CMK (cell line): ENCODE measurements around the gene ZNF175.

ENCODE experiments used
- DNase-seq: peaks from one replicate; pipeline ENCODE4 v3.0.0-alpha.2; 2010; ENCODE audit warnings: low read depth

ZNF175 gene

DNA sequence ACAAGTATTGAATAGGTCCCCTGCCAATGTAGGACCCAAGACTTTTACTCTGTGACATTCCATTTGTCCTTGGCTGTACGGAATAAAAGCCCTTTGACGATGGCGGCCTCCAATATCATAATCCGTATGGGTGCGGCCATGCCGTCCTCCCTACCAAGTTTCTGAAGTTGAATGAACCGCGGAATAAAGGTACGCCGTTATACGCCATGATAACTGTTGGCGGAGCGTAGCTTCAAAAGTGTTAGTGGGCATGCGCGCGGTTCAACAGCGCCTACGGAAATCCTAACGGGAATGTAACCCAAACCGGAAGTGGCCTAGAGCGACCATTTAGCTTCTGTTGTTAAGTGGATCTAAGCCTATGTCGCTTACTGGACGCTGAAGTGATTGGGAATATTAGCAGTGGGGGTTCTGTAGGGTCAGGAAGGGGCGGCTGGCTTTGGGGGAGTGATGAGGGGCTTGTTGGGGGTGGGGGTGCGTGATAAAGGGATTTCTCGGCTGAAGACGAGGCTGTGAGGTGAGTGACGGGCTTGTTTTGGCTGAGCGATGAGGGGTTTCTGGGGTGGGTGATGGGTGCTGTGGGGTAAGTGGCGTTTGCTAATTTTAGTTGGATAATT lies at the start of gene ZNF175:
ZNF175 (plus strand) TSS at position 322 of the 614 bp plus-strand sequence. CDS start 2,047 bp downstream, outside the sequence.
- peak; percentile 97 for DNase-seq

DNA sequence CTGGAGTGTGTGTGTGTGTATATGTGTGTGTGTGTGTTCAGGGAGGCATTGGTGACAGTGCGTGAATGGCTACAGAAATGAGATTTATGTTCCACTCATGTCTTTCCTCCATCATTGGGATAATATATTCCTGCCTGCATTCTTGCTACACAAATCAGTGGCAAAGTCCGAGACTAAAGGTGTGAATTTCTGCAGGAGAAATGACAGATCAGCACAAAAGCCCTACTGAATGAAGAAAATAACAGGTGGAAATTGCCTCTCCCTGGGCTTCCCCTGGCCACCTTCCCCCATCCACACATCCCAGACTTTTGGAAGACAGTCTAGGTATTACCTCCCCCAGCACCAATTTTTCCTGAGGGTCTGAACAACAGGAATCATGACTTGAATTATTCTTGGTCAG lies 49.7 kb upstream of the ZNF175 start:
- no peak for DNase-seq

DNA sequence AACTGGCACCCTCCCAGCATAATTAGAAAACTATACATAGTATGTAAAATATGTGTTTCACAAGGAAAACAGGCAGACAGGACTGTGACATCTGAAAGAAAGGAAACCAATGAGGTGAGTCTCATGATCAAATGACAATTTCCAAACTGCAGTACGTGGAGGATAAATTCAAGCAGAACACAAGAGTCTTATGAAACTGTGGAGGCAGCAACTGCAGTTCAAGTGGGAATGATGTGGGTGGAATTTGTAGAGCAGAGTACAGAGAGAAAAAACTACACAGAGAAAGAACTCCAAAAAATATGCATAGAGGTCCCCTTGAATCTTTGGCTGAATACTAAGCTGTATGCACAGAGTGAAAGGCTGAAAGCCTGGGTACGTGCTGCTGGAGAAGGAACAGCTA lies 49.3 kb upstream of the ZNF175 start:
- DNase-seq: no peak

DNA sequence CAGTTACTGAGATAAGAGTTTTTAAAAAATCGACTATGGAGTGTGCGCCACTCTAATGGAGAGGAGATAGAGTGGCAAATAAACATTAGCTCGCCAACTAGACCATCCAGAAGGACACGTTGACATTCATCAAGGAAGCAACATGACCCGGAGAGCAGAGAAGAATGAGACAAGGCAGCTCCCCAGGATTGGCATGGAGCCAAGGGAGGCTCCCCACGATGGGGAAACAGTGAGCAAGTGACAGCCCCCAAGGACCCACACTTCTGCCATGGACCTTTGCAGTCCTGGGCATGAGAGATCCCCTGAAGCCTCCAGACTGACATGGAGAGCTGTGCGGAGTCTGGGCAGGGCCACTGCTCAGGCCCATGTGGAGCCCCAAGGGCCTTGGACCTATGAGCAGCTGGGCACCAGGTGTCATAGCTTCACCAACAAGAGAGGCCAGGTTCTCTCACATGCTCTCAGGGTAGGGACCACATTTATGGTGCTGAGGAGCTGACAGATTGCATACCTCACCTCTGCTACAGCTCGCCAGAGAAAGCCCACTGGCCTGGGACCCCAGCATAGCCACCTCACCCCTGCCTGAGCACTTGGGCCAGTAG lies 46.3 kb upstream of the ZNF175 start:
- DNase-seq: no peak

DNA sequence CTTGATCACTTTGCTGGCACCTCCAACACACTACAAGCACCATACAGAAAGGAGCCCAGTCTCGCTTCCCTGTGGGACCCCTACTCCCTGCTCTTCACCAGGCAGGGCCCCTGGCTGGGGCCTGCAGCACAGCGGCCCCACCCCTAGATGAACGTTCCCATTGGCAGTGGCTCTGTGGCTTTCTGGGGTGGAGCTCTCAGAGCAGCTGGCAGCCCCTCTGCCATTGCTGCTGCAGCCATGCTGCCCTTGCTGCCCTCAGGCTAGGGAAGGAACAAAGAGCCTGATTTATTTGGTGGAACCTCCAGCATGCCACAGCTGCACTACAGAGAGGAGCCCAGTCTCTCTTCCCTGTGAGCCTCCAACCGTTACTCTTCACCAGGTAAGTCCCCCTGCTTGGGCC lies 45.4 kb upstream of the ZNF175 start:
- no peak for DNase-seq

DNA sequence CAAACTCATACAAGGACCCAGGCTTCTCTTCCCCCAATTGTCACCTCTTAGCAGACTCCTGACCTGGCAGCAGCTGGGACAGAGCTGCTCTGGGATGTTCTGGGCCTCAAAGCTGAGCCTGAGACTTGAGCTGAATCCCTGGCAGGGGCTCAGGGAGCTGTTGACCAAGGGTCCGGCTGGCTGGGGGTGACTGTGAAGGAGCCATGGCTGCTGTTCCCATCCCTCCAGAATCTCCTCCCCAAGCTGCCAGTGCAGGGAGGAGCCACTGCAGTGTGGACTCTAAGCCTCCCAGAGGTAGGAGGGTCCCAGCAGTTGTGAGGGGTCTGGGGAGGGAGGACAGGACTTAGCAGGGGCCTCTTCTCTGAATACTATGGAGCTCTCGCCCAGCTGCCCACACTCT lies 41.8 kb upstream of the ZNF175 start:
- DNase-seq: no peak

DNA sequence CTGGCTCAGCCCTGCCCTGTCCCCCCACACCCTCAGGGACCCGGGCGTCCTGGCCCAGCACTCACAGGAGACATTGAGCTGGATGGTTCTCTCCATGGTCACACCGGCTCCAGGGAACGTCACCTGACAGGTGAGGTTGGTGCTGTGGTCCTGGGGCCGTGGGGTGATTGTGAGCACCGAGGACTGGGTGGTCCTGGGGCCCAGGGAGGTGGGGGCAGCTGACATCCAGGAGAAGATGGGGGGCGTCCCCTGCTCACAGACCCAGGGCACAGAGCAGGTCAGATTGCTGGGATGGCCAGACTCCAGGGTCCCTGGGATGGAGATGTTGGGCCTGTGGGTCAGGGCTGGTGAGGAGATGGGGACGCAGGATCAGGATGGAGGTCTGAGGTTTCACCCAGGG lies 40.5 kb upstream of the ZNF175 start:
- no peak for DNase-seq

DNA sequence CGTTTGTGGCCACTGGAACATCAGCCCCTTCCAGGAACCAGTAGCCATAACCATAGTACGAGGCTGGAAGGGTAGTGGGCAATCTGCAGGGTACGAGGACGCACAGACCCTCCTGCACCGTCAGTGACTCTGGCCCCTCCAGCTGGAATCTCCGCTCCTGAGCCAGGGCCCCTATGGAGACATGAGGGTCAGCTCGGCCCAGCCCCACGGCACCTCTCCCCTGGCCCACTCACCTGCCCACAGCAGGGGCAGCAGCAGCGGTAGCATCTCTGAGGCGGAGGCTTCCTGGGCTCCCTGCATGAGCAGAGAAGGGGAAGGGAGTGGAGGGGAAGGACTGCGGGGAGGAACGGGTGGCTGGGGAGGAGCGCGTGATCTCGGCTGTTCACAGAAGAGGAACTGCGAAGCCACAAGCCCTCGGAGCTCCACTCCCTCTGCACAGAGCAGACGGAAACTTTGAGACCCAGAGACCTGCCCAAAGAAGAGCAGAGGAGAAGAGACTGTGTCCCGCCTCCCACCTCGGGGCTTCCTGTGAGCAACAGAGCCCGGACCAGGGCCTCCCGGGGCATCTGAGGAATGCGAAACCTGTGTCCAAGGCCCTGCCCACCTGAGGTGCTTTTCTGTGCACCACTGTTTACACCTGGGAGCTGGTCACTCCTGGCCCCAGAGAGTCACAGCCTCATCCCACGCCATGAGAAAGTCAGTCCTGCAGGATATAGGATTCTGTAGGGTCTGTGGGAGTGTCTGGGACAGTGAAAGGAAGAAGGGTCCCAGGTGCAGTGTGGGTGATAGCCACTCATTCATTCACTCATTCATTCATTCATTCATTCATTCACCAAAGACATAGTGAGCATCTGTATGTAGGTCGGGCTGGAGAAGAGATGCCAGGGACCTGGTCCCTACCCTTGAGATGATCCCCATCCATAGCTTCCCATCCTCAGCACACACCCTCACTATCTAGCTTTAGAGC lies 39.5 kb upstream of the ZNF175 start, which contains the start of gene SIGLEC6:
SIGLEC6 (minus strand) TSS at position 322 of the 967 bp plus-strand sequence; CDS start at position 300, 22 bp downstream.
- DNase-seq: peak; percentile 63

DNA sequence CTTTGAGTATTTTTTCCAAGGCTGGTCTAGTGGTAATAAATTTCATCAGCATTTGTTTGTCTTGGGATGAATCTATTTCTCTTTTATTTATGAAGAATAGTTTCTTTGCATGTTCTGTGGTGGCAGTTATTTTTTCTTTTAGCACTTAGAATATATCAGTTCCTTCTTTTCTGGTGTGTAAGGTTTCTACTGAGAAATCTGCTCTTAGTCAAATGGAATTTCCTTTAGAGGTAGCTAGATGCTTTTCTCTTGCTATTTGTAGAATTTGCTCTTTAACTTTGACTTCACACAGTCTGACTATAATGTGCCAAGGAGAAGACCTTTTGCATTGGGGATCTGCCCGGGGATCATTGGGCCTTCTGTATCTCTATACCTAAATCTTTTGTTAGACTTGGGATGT lies 35.5 kb upstream of the ZNF175 start:
- DNase-seq: no peak

DNA sequence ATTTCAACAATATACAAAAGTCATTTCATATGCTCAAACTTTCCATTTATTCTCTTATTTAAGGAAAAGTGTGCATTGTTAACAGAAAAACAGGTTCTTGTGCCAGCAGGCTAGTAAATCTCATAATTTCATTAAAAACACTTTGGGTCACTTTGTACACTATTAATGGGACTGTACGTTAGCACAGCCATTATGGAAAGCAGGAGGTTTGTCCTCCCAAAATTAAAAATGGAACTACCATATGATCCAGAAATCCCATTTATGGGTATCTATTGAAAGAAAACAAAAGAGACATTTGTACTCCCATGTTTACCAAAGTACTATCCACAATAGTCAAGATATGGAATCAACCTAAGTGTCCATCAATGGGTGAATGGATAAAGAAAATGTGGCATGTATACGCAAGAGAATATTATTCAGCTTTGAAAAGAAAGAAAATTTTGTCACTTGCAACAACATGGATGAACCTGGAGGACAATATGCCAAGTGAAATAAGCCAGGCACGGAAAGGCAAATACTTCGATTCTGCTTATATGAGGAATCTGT lies 31.2 kb upstream of the ZNF175 start:
- no peak for DNase-seq

DNA sequence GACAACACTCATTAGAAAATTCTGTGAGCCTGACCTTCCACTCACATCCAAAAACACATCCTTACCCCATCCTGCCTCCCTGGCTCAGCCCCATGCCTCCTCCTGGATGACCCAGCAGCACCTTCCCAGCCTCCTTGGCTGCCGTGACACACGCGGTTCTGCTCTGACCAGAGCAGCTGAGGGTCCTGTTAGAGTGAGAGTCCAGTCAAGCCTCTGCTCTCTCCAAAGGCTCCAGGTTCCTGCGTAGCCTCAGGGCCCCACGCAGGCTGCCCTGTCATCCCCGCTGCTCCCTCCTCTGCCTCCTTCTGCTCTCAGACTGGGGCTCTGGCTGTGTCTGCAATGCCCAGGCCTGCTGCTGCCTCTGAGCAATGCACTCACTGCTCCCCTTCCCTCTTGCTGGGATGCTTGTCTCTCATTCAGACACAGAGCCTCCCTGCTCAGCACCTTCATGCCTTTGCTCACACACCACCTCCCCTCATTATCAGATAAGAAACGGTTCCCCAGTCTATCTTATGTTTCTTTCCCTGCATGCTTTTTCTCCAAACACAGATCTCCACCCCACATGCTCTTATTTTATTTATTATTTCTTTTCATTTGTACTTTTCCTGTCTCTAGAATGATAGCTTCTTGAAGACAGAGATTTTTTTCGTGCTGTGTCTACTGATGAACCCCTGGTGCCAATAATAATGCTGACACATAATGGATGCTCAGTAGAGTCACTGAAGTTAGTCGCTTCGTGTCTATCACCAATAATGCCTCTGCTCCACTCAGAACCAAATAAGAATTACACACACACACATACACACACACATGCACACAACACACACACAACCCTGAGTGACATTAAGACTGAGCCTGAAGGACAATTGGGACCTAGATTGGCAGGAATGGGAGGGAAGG lies 29.4 kb upstream of the ZNF175 start:
- DNase-seq: no peak

DNA sequence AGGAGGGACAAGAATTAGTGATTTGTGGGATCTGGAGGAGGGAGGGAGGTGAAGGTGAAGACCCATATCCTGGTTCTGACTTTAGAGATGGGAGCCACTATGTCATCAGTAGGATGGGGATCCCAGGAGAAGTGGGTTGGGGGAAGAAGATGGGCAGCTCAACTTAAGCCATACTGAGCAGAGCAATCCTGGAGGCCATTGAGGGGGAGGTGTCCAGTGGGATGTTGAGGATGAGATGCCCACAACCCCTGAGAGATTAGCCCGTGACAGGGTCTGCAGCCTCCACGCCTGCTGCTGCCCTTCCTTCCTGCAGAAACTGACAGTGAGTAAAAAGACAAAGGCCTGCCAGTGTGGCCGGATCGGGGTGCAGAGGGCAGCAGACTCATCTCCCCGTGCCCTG lies 28.4 kb upstream of the ZNF175 start:
- DNase-seq: no peak

DNA sequence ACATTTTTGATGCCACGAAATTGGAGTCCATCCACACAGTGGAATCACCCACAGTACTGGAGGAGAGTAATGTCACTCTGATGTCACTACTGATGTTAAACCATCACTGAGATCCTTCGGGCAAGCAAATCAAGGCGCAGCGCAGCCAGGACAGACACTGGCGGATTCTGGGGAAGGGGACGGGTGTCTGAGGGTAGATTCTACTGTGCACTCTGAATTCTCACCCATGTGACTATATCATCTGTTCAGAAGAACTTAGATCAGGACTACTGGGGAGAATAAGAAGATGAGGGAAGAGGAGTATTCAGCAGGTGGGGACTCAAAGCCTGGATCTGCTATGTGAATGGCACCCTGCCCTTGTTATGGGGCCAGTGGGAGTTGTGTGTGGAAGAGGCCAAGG lies 27.0 kb upstream of the ZNF175 start:
- no peak for DNase-seq

DNA sequence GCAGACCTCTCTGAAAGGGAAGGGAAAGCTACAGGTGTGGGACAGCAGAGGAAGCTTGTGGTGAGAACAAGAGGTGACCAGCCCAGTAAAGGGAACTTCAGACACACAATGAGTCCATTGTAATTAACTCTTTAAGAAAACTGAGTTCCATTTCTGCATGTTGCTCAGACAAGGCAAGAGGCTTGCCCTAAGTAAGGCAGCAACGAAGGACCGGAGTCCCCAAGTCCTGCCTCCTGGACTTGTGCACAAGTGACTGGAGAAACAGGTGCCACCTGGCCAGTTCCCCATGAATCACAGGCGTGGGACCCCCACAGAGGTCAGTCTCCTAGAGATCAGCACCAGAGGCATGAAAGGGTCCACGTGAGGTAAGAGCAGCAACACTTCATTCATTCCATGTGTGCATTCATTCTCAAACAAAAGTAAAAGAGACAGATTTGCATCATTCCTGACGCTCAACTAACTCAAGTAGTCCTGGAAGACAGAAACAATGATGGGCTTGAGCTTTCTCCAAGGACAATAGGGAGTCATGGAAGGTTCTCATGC lies 24.9 kb upstream of the ZNF175 start:
- no peak for DNase-seq

DNA sequence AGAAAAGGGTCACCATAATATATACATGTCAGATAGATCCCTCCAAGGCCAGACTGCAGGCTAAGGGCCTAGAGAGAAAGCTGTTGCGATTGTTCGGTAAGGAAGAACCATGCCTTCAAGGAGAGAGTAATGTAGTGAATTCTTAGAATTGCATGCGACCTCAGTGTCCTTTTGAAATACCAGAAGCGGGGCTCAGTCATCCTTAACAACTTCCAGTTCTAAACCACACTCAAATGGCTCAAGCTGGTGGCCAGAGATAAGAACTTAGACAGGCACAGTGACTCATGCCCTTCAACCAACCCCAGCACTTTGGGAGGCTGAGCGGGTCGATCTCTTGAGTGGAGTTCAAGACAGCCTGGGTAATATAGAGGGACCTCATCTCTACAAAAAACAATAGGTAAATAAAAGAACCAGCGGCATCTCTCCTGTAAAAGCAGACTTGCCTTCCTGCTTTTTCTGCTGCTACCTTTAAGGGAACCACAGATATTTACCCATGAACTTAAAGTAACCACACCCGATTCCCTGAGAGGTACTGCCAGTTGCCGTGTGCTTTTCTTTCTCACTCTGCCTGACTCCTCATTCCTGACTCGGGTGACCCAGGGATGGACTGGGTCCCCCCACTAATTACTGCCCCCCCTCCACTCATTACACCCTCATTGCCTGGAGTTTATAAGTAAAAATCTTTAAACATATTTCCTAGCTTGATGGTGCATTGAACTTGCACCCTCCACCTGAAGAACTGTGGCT lies 24.3 kb upstream of the ZNF175 start:
- peak; percentile 98 for DNase-seq

DNA sequence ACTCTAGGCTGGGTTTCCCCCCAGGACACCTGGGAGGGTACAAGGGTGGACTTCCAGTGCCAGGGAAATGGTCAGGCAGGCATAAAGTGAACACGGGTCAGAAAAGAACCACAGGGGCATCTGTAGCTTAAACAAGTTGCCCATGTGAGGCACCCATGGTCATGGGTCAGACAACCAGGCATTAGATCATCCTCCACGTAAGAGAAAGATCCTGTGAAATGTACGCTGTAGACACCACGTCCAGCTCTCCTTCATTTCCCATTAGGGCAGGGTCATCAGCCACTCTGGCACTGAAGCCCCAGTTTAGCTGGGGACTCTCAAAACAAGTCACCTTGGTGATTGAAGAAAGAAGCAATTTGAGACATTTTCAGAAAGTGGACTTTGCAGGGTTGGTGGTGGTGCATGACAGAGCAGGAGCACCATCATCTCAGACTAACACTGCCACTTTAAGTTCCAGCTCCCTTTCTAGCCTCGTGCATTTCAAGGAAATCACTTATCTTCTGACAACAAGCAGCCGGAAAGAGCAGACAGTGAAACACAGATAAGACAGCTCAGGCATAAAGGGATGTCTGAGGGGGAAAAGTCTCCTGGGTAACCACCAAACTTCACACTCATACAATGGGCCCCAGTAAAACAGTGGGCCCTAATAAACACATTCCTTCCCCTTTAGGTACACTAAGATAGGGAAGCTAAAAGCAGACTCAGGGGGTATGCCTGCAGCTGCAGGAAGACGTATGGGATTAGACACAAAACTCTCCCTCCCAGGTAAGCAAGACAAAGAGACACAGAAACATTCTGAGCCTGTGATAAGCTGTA lies 23.5 kb upstream of the ZNF175 start:
- DNase-seq: peak; percentile 98

DNA sequence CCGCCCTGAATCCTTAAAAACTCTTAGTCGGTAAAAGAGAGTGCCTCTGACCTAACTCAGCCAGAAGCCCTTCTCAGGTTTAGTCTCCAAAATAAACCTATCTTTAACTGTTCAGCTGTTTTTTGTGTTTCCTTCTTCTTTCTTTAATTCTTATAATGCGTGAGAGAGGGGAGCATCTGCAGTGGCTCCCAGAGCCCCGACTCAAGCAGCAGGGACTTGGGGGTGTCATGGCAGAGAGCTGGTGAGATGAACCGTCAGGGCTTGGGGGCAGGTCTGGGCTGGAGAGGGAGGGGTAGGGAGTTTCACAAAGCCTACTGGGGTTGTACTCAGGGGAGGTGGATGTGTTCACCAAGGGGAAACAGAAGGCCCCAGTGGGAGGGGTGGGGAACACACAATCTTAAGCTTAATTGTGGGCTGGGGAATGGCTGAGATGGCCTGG lies 22.9 kb upstream of the ZNF175 start:
- no peak for DNase-seq

DNA sequence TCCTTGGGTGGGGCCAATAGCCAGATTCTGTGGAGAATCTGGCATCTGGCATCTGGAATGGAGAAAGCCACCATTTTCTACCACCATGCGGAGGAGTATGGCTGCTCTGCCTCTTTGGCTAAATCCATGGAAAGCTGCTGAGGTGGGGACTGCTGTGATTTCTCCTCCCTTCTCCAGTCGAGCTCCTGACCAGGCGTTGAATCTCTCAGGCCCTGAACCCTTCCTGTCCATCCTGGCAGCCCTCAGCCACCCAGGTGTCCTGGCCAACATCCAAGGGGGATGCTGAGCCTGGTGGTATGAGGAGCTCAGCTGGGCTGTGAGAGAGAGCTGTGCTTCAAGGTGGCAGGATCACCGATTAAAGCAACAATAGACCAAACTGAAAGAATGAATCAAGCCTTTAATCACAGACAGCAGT lies 22.2 kb upstream of the ZNF175 start:
- DNase-seq: no peak

DNA sequence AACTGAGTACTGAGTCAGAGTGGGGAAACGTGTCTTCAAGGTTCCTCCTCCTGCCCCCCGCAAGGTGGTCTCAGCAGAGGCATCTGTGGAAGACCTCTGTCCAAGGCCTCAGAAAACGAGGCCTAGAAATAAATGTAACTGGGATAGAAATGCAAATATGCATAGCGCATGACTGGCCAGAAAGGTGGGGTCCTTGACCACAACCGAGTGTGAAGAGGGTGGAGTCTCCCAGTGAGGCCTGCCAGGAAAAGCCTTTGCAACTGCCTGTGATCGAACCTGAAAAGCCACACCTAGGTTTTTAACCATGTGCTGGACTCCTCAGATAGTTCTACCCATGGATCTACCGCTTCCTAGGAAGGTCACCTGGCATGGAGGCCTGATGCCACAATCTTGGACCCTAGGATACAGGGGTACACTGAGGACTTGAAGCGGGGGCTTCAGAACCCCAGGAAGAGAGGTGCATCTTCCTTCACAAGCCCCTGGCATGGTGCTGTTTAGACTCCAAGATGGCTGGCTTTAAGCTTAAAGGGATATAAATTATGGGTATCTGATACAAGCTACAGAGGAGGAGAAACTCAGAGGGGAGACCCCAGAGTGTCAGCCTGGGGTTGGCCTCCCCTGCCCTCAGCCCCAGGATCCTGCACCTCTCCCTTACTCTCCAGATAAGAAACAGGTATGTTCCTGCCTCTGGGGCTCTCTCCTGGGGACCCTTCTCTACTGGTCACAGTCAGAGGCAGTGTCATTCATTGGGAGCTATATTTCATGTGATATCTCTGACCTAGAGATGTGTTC lies 21.4 kb upstream of the ZNF175 start:
- DNase-seq: no peak
